GM23338 (cell line): Measurements from ENCODE around the gene STAT6. TPM values are rescaled to one million over a fixed set of nuclear protein-coding genes. Genes with fewer than 3 reads are reported as not detected.

Experiments
- ATAC-seq: fragments of 200-7000 bp; cut with Tn5 transposase; 3 replicates; pipeline ENCODE4 v1.9.1; 2020
- DNase-seq: peaks from one replicate; pipeline ENCODE4 v3.0.0-alpha.2; 2015; ENCODE audit warnings: low spot score
- H2AFZ ChIP-seq: fragments of 200-600 bp; sonication (generic); 2 replicates; pipeline ENCODE4 v1.8.0; 2016; ENCODE audit warnings: antibody characterized with exemption, mild to moderate bottlenecking, moderate library complexity
- H3F3A ChIP-seq: fragments of 200-600 bp; sonication (generic); replicated peaks from 2 replicates; pipeline ENCODE4 v1.8.0; 2017; ENCODE audit warnings: antibody characterized with exemption, mixed run types, low read depth
- H3K27ac ChIP-seq: fragments of 200-600 bp; sonication (generic); 2 replicates; pipeline ENCODE4 v1.6.1; 2016; ENCODE audit warnings: low read depth
- H3K27me3 ChIP-seq: fragments of 200-600 bp; sonication (generic); 2 replicates; pipeline ENCODE4 v1.8.0; 2016; ENCODE audit warnings: mild to moderate bottlenecking, mixed run types, moderate library complexity; ENCODE audit not compliant: insufficient read depth
- H3K36me3 ChIP-seq: fragments of 200-600 bp; sonication (generic); 2 replicates; pipeline ENCODE4 v1.8.0; 2016; ENCODE audit warnings: mild to moderate bottlenecking; ENCODE audit not compliant: insufficient read depth
- H3K4me1 ChIP-seq: fragments of 200-600 bp; sonication (generic); 2 replicates; pipeline ENCODE4 v1.8.0; 2016; ENCODE audit warnings: mild to moderate bottlenecking, moderate library complexity; ENCODE audit not compliant: insufficient read depth
- H3K4me2 ChIP-seq: fragments of 200-600 bp; sonication (generic); 2 replicates; pipeline ENCODE4 v1.7.1; 2017; ENCODE audit warnings: mixed run types
- H3K4me3 ChIP-seq: fragments of 200-600 bp; sonication (generic); 2 replicates; pipeline ENCODE4 v1.6.1; 2016; ENCODE audit warnings: mixed run types
- H3K79me2 ChIP-seq: fragments of 200-600 bp; sonication (generic); replicated peaks from 2 replicates; pipeline ENCODE4 v1.8.0; 2017; ENCODE audit warnings: mild to moderate bottlenecking; ENCODE audit not compliant: insufficient read depth
- H3K9me2 ChIP-seq: fragments of 200-600 bp; sonication (generic); 2 replicates; pipeline ENCODE4 v1.8.0; 2017; ENCODE audit not compliant: insufficient read depth
- H4K20me1 ChIP-seq: fragments of 200-600 bp; sonication (generic); replicated peaks from 2 replicates; pipeline ENCODE4 v1.8.0; 2017; ENCODE audit warnings: mild to moderate bottlenecking; ENCODE audit not compliant: insufficient read depth
- H3K27ac Mint-ChIP-seq: 2 replicates; pipeline ENCODE4 v1.8.0; 2020; ENCODE audit warnings: inconsistent platforms, mild to moderate bottlenecking, moderate library complexity, mixed read lengths
- H3K27me3 Mint-ChIP-seq: 3 replicates; pipeline ENCODE4 v1.8.0; 2022; ENCODE audit warnings: low read depth, mild to moderate bottlenecking, moderate library complexity, mixed read lengths, inconsistent platforms; ENCODE audit not compliant: insufficient read depth, poor library complexity
- H3K36me3 Mint-ChIP-seq: 3 replicates; pipeline ENCODE4 v1.8.0; 2021; ENCODE audit warnings: low read depth, mild to moderate bottlenecking, inconsistent platforms, moderate library complexity, mixed read lengths
- H3K4me1 Mint-ChIP-seq: 3 replicates; pipeline ENCODE4 v1.8.0; 2020; ENCODE audit warnings: mild to moderate bottlenecking, inconsistent platforms, mixed read lengths
- H3K4me3 Mint-ChIP-seq: 3 replicates; pipeline ENCODE4 v1.8.0; 2021; ENCODE audit warnings: moderate library complexity, mild to moderate bottlenecking, inconsistent platforms, mixed read lengths
- H3K9me3 Mint-ChIP-seq: 3 replicates; pipeline ENCODE4 v1.8.0; 2020; ENCODE audit warnings: moderate library complexity, mild to moderate bottlenecking, inconsistent platforms, mixed read lengths
- CREB1 ChIP-seq: fragments of 250-450 bp; sonication (Bioruptor Pico); IDR thresholded peaks from 2 replicates; pipeline ENCODE4 v1.5.0; 2020; ENCODE audit warnings: low read depth, mild to moderate bottlenecking, moderate library complexity
- CTCF ChIP-seq, 2 experiments: fragments of 200-600 bp in 1 of 2; sonication (generic) in 1 of 2; conservative IDR thresholded peaks; 2 replicates each; pipeline versions ENCODE4 v1.5.1 to v1.6.1; 2016 to 2017; ENCODE audit warnings: antibody characterized with exemption in 2 of 2, low read depth in 2 of 2, mild to moderate bottlenecking in 2 of 2, moderate library complexity in 1 of 2
- EZH2 ChIP-seq: fragments of 200-600 bp; sonication (generic); IDR thresholded peaks from one replicate; pipeline ENCODE4 v1.8.0; 2017; ENCODE audit warnings: antibody characterized with exemption, mild to moderate bottlenecking, low read depth; ENCODE audit not compliant: unreplicated experiment
- EZH2phosphoT487 ChIP-seq: fragments of 200-600 bp; sonication (generic); IDR thresholded peaks from one replicate; pipeline ENCODE4 v1.8.1; 2018; ENCODE audit warnings: antibody characterized with exemption; ENCODE audit not compliant: unreplicated experiment
- JUNB ChIP-seq: IDR thresholded peaks from one replicate; pipeline ENCODE4 v1.6.1; 2016; ENCODE audit warnings: antibody characterized with exemption; ENCODE audit not compliant: unreplicated experiment
- NANOG ChIP-seq: IDR thresholded peaks from 2 replicates; pipeline ENCODE4 v1.6.1; 2016; ENCODE audit warnings: antibody characterized with exemption, borderline replicate concordance
- POLR2AphosphoS5 ChIP-seq: IDR thresholded peaks from 2 replicates; pipeline ENCODE4 v1.6.1; 2016; ENCODE audit warnings: antibody characterized with exemption, low read depth
- STAT1 ChIP-seq: IDR thresholded peaks from one replicate; pipeline ENCODE4 v1.6.1; 2016; ENCODE audit warnings: antibody characterized with exemption; ENCODE audit not compliant: unreplicated experiment
- ZNF114 ChIP-seq: fragments of 250-450 bp; sonication (Bioruptor Pico); IDR thresholded peaks from 2 replicates; pipeline ENCODE4 v1.5.0; 2020; ENCODE audit warnings: mild to moderate bottlenecking, moderate library complexity
- ZNF331 ChIP-seq: fragments of 250-450 bp; sonication (Bioruptor Pico); IDR thresholded peaks from 2 replicates; pipeline ENCODE4 v1.5.0; 2020; ENCODE audit warnings: low read depth, mild to moderate bottlenecking, moderate library complexity
- ZNF462 ChIP-seq: fragments of 250-450 bp; sonication (Bioruptor Pico); IDR thresholded peaks from 2 replicates; pipeline ENCODE4 v1.5.0; 2020; ENCODE audit warnings: mild to moderate bottlenecking, moderate library complexity
- polyA plus RNA-seq: library from polyadenylated mRNA; unstranded; fragments of >200 nt; fragmentation: Nextera tagmentation; extraction: Ambion mirVana; gene quantifications from 2 replicates; pipeline ENCODE4 v1.2.1, GENCODE V29; 2016
- total RNA-seq: library from RNA; depleted of rRNA; stranded (reverse); fragments of >200 nt; shearing (Covaris generic); gene quantifications from 2 replicates; pipeline ENCODE4 v1.2.3, GENCODE V29; 2014
- TF ChIP-seq, protein P1 (sequence below): IDR thresholded peaks from one replicate; pipeline ENCODE4 v1.6.1; 2018; ENCODE audit warnings: antibody characterized with exemption; ENCODE audit not compliant: unreplicated experiment
- TF ChIP-seq, protein P2 (sequence below): IDR thresholded peaks from 2 replicates; pipeline ENCODE4 v1.6.1; 2016; ENCODE audit warnings: antibody characterized with exemption

The STAT6 gene
- total and polyA plus RNA-seq, 2 experiments from 2014 or later = 14.3 to 28.1 TPM

DNA sequence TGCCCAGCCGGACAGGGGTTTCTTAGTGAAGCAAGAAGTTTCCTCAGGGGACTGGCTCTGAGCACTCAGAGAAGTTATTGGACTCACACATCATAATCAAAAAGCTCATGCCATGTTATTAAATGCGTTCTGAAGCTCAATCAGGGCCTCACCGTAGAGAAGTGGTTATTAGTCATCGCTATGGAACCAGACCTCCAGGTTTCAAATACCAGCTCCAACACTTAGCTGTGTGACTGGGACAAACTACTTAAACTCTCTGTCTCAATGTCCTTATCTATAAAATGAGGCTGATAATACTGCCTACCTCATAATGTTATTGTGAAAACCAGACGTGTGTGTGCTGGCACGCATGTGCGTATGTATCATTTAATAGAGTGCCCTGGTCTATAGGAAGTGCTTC is 7.3 kb downstream of the STAT6 start:
- H3K4me1 Mint-ChIP-seq = peaks cover 3% of the 10 kb centered on the region
- H3K4me2 ChIP-seq = no peak overlapping the region
- peaks cover 35% of the 10 kb centered on the region for H3K36me3 Mint-ChIP-seq
- peaks cover 6% of the 10 kb centered on the region for H3K27me3 Mint-ChIP-seq
- H3K27ac Mint-ChIP-seq = no peak overlapping the region
- no peak overlapping the region for H2AFZ ChIP-seq
- no peak overlapping the region for H3K4me3 ChIP-seq
- H4K20me1 ChIP-seq = no peaks in the 10 kb centered on the region
- DNase-seq (no peak), ATAC-seq (no peak)
- no peaks in the 10 kb centered on the region for H3F3A ChIP-seq
- TF ChIP-seq POLR2AphosphoS5 = no peak
- TF ChIP-seq ZNF462 (CRISPR knock-in tag) = no peak
- no peak for TF ChIP-seq EZH2phosphoT487
- TF ChIP-seq, protein P1, sequence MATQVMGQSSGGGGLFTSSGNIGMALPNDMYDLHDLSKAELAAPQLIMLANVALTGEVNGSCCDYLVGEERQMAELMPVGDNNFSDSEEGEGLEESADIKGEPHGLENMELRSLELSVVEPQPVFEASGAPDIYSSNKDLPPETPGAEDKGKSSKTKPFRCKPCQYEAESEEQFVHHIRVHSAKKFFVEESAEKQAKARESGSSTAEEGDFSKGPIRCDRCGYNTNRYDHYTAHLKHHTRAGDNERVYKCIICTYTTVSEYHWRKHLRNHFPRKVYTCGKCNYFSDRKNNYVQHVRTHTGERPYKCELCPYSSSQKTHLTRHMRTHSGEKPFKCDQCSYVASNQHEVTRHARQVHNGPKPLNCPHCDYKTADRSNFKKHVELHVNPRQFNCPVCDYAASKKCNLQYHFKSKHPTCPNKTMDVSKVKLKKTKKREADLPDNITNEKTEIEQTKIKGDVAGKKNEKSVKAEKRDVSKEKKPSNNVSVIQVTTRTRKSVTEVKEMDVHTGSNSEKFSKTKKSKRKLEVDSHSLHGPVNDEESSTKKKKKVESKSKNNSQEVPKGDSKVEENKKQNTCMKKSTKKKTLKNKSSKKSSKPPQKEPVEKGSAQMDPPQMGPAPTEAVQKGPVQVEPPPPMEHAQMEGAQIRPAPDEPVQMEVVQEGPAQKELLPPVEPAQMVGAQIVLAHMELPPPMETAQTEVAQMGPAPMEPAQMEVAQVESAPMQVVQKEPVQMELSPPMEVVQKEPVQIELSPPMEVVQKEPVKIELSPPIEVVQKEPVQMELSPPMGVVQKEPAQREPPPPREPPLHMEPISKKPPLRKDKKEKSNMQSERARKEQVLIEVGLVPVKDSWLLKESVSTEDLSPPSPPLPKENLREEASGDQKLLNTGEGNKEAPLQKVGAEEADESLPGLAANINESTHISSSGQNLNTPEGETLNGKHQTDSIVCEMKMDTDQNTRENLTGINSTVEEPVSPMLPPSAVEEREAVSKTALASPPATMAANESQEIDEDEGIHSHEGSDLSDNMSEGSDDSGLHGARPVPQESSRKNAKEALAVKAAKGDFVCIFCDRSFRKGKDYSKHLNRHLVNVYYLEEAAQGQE = no peak
- TF ChIP-seq CREB1 (CRISPR knock-in tag) = no peak
- TF ChIP-seq EZH2 = no peak
- no peak for TF ChIP-seq CTCF (conservative IDR thresholded peaks at IDR 0.05; ENCODE audit: low read depth in 2 of 2)
- no peak for TF ChIP-seq STAT1
- TF ChIP-seq, protein P2, sequence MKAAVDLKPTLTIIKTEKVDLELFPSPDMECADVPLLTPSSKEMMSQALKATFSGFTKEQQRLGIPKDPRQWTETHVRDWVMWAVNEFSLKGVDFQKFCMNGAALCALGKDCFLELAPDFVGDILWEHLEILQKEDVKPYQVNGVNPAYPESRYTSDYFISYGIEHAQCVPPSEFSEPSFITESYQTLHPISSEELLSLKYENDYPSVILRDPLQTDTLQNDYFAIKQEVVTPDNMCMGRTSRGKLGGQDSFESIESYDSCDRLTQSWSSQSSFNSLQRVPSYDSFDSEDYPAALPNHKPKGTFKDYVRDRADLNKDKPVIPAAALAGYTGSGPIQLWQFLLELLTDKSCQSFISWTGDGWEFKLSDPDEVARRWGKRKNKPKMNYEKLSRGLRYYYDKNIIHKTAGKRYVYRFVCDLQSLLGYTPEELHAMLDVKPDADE = no peak
- no peak for TF ChIP-seq ZNF331 (CRISPR knock-in tag)
- no peak for TF ChIP-seq JUNB
- TF ChIP-seq ZNF114 (CRISPR knock-in tag) = no peak
- no peak for TF ChIP-seq NANOG
- H3K27me3 ChIP-seq = no peaks in the 10 kb centered on the region
- H3K79me2 ChIP-seq = 0 out of 2 replicates have a peak, but pooled peaks cover 2% of the 10 kb centered on the region
- no peaks in the 10 kb centered on the region for H3K9me3 Mint-ChIP-seq
- H3K4me1 ChIP-seq = no peaks in the 10 kb centered on the region; the same call in 1 of the 2 replicates
- H3K36me3 ChIP-seq = no peaks in the 10 kb centered on the region
- no peak overlapping the region for H3K27ac ChIP-seq
- H3K4me3 Mint-ChIP-seq = no peak overlapping the region
- H3K9me2 ChIP-seq = no peaks in the 10 kb centered on the region
